ENCODE measurements around the gene ARL17B.
"Not testable (repeated sequence)": the region's sequence is repeated elsewhere in the genome, so short reads cannot be mapped to it uniquely, and the experiment has no call there.

DNA sequence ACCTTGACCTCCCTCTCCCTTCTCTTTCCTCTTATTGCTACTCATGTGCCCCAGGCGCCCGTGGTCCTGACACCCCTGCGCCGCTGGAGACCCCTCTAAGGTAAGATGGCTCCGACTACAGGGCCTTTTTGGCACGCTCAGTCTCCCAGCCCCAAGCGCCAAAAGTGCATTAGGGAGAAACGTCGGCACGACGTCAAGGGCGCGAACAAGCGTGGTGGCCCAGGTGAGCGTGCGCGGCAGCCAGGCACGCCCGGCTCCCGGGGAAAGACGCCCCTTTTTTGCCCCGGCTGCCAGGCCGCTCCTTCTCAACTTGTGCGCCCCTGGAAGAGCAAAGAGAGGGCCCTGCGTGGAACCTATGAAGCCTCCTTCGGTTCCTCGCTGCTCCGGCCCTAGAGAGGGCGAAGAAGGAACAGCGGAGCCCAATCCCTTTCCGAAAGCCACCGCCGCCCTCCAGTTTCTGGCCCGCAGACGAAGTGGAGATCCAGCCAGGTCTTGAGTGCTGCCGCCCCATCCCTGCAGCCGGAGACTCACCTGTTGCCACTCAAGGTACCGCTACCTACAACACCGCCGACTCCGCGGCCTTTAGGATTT is 326 bp downstream of the ARL17B start:
- not testable (repeated sequence) for TF ChIP-seq CTCF (conservative IDR thresholded peaks at IDR 0.05; ENCODE audit: low read length); EZH2phosphoT487 (IDR thresholded peaks at IDR 0.05; ENCODE audit: borderline replicate concordance, low read depth, low read length)

Data from OCI-LY7 (cell line).